Heart left ventricle (tissue), 13 donors: Measurements from ENCODE around the gene GSTA3.

ENCODE experiments used
- CTCF ChIP-seq, 12 donors: fragments of 200-600 bp; sonication (generic) in 4 of 12; IDR thresholded peaks; one replicate each; pipeline versions ENCODE4 v1.5.0 to v1.8.0; 2018 to 2022; ENCODE audit warnings: antibody characterized with exemption in 12 of 12, mild to moderate bottlenecking in 5 of 12
- POLR2A ChIP-seq, 2 donors: fragments of 450-650 bp; IDR thresholded peaks; one replicate each; pipeline ENCODE4 v1.6.1; 2017; ENCODE audit warnings: antibody characterized with exemption in 2 of 2, mild to moderate bottlenecking in 2 of 2, moderate library complexity in 2 of 2
- donor health status: ischemic (EF 13 %, LVEDD 7.1; RV severe dilation, severe dysfunction).
- donor health status: DM: no; HTN: yes; CAD: no.
- donor health status: DM: no; HTN: no; CAD: no.
- donor health status: ischemic (EF 25% LVEDD 6.9; RV normal size, moderate dysfunction).
- donor health status: ischemic (EF 25% LVEDD 5.7; RV mildly dilated, moderate dysfunction).
- donor health status: ischemic (EF 35%, LVEDD 5.7; RV mildly dilated, moderate dysfunction).
- donor health status: nonischemic (EF 11% LVEDD 7.7; RV severe dilation, severe dysfunction).
- donor health status: DM: yes; HTN: yes; CAD: no.
- donor health status: PGD.
- donor health status: ischemic (EF 29% LVEDD 5.4; RV normal size, mild dysfunction).
- donor health status: nonischemic (EF 23%, LVEDD 6.1; RV moderate dilation, normal function).

- no peak for TF ChIP-seq CTCF (IDR thresholded peaks at IDR 0.05)
- TF ChIP-seq POLR2A (IDR thresholded peaks at IDR 0.05): no peak
These were observed 972 bp downstream of the GSTA3 start for GRCh38 chr6:52908526-52908925.
